ENCODE measurements around the gene CSNK2B. TPM values are rescaled to one million over a fixed set of nuclear protein-coding genes. Genes with fewer than 3 reads are reported as not detected.
A peak's percentile ranks its signal among the peaks of the same experiment; 100 is the strongest.

Gene CSNK2B
- total and polyA plus RNA-seq, 9 of the 15 experiments (the other 6 are each of a cell fraction or from before 2014, with no cell fraction given): 120 to 1,126 (median 529) TPM

- 0 out of 4 replicates have a peak, but pooled peaks of 1 of the 2 experiments have one; percentile 0 for TF ChIP-seq ZNF639 (CRISPR knock-in tag; conservative IDR thresholded peaks at IDR 0.05 in 1 of 2, IDR thresholded peaks at IDR 0.05 in 1 of 2)
- no peak for TF ChIP-seq HIVEP1 (CRISPR knock-in tag; IDR thresholded peaks at IDR 0.05)
Measured at GRCh38 chr6:31691078-31691463, 25.2 kb downstream of the CSNK2B start (continued).

- Histone ChIP-seq H3K9me1 (ENCODE audit: control insufficient read depth, insufficient read depth, low read length) (no peaks in the 10 kb centered on the region), H3K27me3 (ENCODE audit: control insufficient read depth in 2 of 2, insufficient read depth in 2 of 2, low read length in 2 of 2) (no peaks in the 10 kb centered on the region), H3K36me3 (ENCODE audit: control insufficient read depth, insufficient read depth, low read length) (peaks cover 90% of the 10 kb centered on the region), H3K4me3 (no peak overlapping the region), H3K4me2 (ENCODE audit: insufficient read depth, low read length) (peak overlapping the region; percentile 82), H3K27ac (ENCODE audit: extremely low read depth, low read depth, low read length) (peak overlapping the region; percentile 88; the same call in 2 of the 3 replicates), H4K20me1 (replicated peaks; ENCODE audit: control insufficient read depth, insufficient read depth, low read length) (no peaks in the 10 kb centered on the region), H3K9ac (ENCODE audit: insufficient read depth in 1 of 2, low read depth in 2 of 2, low read length in 2 of 2) (peak overlapping the region; percentile 68 to 75; a peak in 3 of 4 replicates), H3K9me3 (replicated peaks; ENCODE audit: control insufficient read depth, insufficient read depth, low read depth, low read length) (no peaks in the 10 kb centered on the region), H2AFZ (ENCODE audit: low read depth, low read length) (no peak overlapping the region), H3K79me2 (ENCODE audit: control insufficient read depth, insufficient read depth, low read length) (no peaks in the 10 kb centered on the region), H3K4me1 (replicated peaks in 1 of 2; ENCODE audit: control insufficient read depth in 2 of 2, insufficient read depth in 2 of 2, low read length in 2 of 2) (peaks cover 57 to 59% of the 10 kb centered on the region in 2 experiments)
- ATAC-seq (peak; percentile 13), FAIRE-seq (no peak), DNase-seq (ENCODE audit: extremely low read depth in 1 of 4, low spot score in 3 of 4) (peak in 3 of 4 experiments; percentile 56 to 83 (median 76))
- 74% methylated on average over 11 of the region's 12 CpGs for WGBS (ENCODE audit: insufficient coverage, low coverage, missing lambda C conversion rate)
- ChIA-PET CTCF (ENCODE audit: low intra/inter-chr PET ratio) (no interaction called here), POLR2A (interaction anchor here (0.8 to 7.1 kb wide), 26 partner anchors 7 to 144 kb away, joined by 3 to 158 read pairs (median 9); partner anchors contain the start of genes ABHD16A, APOM, CLIC1 and GPANK1)
- intact Hi-C loops (cut with micrococcal nuclease) (loop anchor here (2.0 kb wide), 2 partner anchors 43 to 139 kb away; no protein-coding TSS in a partner anchor), in situ Hi-C loops (cut with MboI) (no loop called here)
- no TSS peak for BruUV-seq (replicated peaks)
- TF ChIP-seq THRB (CRISPR knock-in tag; conservative IDR thresholded peaks at IDR 0.05): no peak
- no peak for TF ChIP-seq USF1 (CRISPR knock-in tag; IDR thresholded peaks at IDR 0.05)
- no peak for TF ChIP-seq SOX6 (IDR thresholded peaks at IDR 0.05)
- TF ChIP-seq POLR2G (IDR thresholded peaks at IDR 0.05; ENCODE audit: low read depth, low read length): peak; percentile 42; the same call in 1 of the 2 replicates
- TF ChIP-seq TFAP4 (CRISPR knock-in tag; IDR thresholded peaks at IDR 0.05; ENCODE audit: borderline replicate concordance): no peak
- no peak for TF ChIP-seq MTF1 (CRISPR knock-in tag; IDR thresholded peaks at IDR 0.05; ENCODE audit: borderline replicate concordance)
- TF ChIP-seq JUN (IDR thresholded peaks at IDR 0.05; ENCODE audit: borderline replicate concordance, low read depth, low read length): no peak
- TF ChIP-seq JUN (CRISPR knock-in tag; IDR thresholded peaks at IDR 0.05; ENCODE audit: borderline replicate concordance): no peak
- no peak for TF ChIP-seq ZBED1 (IDR thresholded peaks at IDR 0.05)
- no peak for TF ChIP-seq TAF1 (IDR thresholded peaks at IDR 0.05; ENCODE audit: control insufficient read depth, extremely low read depth, insufficient read depth, low read length, severe bottlenecking)
- no peak for TF ChIP-seq CBFA2T3 (IDR thresholded peaks at IDR 0.05)
Measured at GRCh38 chr6:31691564-31692108, 25.8 kb downstream of the CSNK2B start.
